ENCODE measurements around the gene GPATCH4.

GRCh38 chr1:156601122-156601830 lies at the start of gene GPATCH4:
- TF ChIP-seq POLR2A (IDR thresholded peaks at IDR 0.05; ENCODE audit: low read depth, low read length), result peak; percentile 91
- peak; percentile 90 for TF ChIP-seq POLR2AphosphoS5 (IDR thresholded peaks at IDR 0.05; ENCODE audit: low read depth, low read length)
- peak; percentile 97 for TF ChIP-seq TAF1 (IDR thresholded peaks at IDR 0.05; ENCODE audit: low read depth, low read length)
- TF ChIP-seq POU2F2 (IDR thresholded peaks at IDR 0.05; ENCODE audit: low read depth, low read length), result peak; percentile 75
- TF ChIP-seq PAX5 (IDR thresholded peaks at IDR 0.05; ENCODE audit: insufficient read depth, low read length, severe bottlenecking), result no peak
- TF ChIP-seq SPI1 (IDR thresholded peaks at IDR 0.05; ENCODE audit: low read depth, low read length), result no peak

Data from GM12891 (cell line).